Measurements from ENCODE around the gene TFR2.

DNA sequence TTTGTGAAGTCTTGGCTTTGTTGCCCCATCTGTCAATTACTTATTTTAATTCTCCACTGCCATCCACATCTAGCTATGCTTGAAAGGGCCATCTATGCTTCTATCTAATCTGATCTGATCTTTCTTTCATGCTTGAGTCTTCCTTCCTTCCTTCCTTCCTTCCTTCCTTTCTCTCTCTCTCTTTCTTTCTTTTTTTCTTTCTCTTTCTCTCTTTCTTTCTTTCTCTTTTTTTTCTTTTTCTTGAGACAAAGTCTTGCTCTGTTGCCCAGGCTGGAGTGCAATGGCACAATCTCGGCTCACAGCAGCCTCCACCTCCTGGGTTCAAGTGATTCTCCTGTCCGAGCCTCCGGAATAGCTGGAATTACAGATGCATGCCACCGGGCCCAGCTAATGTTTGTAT lies 11.3 kb downstream of the TFR2 start:
- TF ChIP-seq, protein P1, sequence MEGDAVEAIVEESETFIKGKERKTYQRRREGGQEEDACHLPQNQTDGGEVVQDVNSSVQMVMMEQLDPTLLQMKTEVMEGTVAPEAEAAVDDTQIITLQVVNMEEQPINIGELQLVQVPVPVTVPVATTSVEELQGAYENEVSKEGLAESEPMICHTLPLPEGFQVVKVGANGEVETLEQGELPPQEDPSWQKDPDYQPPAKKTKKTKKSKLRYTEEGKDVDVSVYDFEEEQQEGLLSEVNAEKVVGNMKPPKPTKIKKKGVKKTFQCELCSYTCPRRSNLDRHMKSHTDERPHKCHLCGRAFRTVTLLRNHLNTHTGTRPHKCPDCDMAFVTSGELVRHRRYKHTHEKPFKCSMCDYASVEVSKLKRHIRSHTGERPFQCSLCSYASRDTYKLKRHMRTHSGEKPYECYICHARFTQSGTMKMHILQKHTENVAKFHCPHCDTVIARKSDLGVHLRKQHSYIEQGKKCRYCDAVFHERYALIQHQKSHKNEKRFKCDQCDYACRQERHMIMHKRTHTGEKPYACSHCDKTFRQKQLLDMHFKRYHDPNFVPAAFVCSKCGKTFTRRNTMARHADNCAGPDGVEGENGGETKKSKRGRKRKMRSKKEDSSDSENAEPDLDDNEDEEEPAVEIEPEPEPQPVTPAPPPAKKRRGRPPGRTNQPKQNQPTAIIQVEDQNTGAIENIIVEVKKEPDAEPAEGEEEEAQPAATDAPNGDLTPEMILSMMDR (IDR thresholded peaks at IDR 0.05), result no peak
- TF ChIP-seq EP300 (IDR thresholded peaks at IDR 0.05) (no peak), POLR2A (IDR thresholded peaks at IDR 0.05) (no peak)
